GM20431 (cell line): Measurements from ENCODE around the gene TAS1R1.

Experiments used
- in situ Hi-C: fragments of 300-500 bp; cut with MseI, MboI; formaldehyde crosslinking; loops from one replicate; pipeline ENCODE4 v1.15.0; 2020; ENCODE audit warnings: low sequenced_read_pairs; ENCODE audit not compliant: unreplicated experiment

The TAS1R1 gene

DNA sequence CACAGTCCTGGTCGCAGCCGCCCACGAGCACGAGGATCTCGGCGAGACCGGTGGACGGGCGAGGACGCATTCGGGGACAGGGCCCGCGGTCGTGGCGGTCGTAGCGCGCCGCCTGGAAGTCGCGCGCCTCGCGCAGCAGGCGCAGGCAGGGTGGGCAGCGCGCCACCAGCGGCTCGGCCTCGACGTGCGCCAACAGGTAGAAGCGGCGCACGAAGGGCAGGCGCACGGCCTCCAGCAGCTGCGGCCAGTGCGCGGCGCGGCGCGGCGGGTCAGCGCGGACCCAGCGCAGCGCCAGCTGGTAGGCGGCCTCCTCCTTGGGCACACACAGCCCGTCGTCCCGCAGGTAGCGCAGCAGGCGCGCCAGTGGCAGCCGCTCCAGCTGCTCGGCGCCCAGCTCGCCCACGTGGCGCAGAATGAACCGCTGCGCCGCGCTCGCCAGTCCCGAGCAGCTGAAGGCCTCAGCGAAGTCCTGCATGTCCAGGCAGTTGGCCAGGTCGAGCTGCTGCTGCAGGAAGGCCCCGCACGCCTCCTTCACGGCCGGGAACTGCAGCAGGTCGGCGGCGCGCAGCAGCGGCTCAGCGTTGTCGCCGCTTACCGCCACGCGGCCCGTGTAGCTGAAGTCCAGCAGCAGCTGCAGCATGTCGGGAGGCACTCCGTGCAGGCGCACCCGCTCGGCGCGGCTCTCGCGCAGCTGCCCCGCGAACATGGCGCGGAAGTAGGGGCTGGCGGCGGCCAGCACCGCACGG, 47.0 kb downstream of the TAS1R1 start:
- in situ Hi-C loops = no loop called here

GRCh38 chr1:6602669-6603237, 47.6 kb downstream of the TAS1R1 start, which contains the start of gene KLHL21:
Gene KLHL21 (minus strand): TSS chr1:6602869. CDS start chr1:6602817, 52 bp downstream.
- in situ Hi-C loops = no loop called here

DNA sequence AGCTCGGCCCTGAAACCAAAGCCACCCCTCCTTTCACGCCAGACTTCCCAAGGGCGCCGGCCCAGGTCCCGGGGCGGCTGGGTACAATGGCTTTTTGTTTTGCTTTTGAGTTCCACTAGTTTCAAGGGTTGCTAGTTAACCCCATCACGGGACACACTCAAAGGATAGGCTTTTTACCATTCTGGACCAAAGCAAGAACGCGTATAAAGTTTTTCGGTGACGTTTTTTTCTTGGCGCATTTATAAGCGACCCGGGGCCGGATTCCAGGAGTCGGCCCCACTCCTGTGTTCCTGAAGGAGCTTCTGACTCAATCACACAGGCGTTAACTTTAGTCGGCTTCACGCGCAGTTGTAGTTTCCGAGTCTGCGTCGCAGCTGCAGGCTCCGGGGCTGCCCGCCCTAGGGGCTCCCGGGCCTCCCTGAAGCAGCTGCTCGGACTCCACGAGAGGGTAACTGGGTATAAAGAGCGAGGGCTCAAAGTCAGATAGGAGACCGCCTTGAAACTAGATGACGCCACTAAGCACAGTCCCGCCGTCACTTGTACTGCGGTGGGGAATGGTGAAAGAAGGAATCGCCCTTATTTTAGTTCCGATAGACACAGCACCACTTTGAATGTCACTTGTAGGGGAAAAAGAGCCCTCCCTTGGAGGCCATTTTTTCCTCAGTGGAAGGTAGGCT, 48.3 kb downstream of the TAS1R1 start:
- in situ Hi-C loops = no loop called here

DNA sequence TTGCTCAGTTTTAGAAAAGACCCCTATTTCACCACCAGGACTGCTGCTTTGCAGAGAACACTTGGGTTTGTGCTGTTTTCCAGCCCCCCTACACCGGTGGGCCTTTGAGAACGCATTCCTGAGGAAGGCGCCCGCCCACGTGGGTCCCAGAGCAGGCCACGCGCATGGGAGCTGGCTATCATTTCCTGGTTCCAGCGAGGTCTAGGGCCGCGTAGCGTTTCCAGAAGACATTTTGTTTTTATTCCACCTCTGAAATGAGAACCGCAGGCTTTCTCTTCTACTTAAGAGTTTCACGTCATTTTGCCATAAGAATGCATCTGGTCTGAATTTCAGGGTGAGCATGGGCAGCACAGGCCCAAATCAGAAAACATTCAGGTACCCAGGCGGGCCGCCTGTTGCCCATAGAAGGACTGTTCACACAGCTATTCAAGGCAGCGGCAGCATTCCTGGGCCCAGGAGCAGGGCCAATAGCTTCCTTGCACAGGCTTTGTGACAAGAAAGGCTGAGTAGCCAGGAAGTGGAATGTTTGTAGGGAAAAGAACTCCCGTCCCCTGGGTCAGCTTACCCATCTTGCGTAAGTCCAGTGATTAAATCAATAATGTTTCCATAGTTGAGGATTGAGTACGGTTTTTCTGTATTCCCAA, 48.9 kb downstream of the TAS1R1 start:
- in situ Hi-C loops = no loop called here

- in situ Hi-C loops = no loop called here
These were observed 57.7 kb downstream of the TAS1R1 start for GRCh38 chr1:6612641-6613360.

GRCh38 chr1:6613361-6614018, 58.4 kb downstream of the TAS1R1 start, which contains the start of gene PHF13:
Gene PHF13 (plus strand): TSS chr1:6613731. CDS start chr1:6614067, 336 bp downstream.
- in situ Hi-C loops = no loop called here

DNA sequence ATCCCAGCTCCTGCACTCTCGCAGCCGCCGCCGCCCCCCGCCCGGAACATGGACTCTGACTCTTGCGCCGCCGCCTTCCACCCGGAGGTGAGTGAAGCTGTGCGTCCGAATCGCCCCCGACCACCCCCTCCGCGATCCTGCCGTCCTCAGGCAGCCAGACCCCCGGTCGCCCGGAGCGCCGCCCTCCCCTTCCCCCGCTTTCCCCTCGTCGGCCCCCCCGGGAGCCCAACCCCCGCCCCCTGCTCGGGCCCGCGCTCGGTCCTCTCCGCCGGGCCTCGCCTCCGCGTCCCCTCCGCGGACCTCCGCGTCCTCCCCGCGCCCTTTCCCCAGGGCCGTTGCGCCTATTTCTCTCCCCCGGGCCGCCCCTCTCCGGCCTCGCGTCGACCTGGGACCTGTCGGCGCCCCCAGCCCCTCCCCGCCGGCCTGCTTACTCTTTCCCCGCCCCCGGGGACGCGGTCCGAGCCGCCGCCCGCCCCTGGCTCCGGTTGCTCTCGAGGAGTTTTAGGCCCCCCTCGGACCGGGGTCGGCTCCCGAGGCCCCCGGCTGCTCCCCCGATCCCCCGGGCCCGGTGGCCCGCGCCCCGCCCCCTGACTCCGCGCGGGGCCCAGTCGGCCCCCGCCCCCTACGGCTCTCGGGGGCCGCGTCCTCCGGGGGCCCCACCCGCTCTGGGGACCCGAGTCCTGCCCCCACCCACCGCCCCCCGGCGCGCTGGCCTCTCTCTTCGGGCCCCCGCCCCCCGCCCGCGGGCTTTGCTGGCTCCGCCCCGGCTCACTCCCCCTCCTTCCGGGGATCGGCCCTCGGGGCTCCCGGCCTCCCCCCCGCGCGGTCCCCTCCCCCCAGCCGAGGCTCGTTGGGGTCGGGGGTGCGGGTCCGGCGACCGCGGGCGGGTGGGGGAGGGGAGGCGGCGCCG, 59.2 kb downstream of the TAS1R1 start:
- in situ Hi-C loops = no loop called here

DNA sequence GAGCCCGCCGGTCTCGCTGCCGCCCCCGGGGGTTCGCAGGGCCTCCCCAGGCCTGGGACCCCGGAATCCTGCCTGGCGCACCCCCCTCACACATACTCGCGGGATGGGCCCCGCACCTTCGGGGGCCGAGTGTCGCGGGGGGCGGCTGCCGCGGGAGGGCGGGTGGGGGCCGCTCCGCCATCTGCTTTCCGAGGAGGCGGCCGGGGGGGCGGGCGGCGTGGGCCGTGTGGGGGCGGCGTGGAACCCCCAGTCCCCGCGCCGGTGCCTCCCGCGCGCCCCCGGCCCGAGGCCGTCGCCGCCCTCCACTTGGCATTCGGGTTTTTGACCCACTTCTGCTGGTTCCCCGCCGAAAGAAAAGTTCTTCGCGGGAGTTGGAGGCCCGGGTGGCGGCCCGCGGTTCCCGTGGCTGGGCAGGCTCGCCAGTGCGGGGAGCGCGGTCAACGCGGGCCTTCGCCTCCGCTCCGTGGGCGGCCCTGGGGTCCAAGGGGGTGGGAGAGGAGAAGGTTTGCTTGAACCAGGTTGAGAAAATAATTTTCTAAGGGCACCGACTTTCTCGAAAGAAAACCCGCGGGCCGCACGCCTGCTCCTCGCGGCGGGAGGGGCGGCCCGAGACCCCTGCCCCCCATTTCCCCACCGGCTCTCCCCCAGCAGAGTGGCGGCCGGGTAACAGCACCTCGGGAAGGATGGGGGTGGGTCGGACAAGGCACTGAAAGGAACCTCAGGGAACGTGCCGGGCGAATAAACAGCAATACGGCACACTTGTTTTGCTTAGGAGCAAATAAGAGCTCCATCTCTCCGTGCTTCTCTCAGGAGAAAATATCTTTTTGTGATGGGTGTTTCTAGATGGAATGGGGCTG, 60.0 kb downstream of the TAS1R1 start:
- in situ Hi-C loops = no loop called here

DNA sequence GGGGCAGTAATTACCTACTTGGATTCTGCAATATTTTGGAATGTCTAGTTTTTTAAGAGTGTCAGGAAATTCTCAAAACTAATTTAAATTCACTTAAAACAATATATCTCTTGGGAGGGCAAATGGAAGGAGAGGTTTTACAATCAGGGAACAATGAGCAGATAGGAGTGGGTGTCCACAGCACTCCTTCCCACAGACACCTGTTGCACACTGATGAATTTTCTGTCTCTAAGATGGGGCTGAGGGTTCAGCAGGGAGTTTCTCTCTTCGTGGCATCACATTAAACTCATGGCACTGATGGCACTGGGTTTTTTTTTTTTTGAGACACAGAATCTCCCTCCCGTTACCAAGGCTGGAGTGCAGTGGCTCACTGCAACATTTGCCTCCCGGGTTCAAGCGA, 63.9 kb downstream of the TAS1R1 start:
- in situ Hi-C loops = no loop called here

DNA sequence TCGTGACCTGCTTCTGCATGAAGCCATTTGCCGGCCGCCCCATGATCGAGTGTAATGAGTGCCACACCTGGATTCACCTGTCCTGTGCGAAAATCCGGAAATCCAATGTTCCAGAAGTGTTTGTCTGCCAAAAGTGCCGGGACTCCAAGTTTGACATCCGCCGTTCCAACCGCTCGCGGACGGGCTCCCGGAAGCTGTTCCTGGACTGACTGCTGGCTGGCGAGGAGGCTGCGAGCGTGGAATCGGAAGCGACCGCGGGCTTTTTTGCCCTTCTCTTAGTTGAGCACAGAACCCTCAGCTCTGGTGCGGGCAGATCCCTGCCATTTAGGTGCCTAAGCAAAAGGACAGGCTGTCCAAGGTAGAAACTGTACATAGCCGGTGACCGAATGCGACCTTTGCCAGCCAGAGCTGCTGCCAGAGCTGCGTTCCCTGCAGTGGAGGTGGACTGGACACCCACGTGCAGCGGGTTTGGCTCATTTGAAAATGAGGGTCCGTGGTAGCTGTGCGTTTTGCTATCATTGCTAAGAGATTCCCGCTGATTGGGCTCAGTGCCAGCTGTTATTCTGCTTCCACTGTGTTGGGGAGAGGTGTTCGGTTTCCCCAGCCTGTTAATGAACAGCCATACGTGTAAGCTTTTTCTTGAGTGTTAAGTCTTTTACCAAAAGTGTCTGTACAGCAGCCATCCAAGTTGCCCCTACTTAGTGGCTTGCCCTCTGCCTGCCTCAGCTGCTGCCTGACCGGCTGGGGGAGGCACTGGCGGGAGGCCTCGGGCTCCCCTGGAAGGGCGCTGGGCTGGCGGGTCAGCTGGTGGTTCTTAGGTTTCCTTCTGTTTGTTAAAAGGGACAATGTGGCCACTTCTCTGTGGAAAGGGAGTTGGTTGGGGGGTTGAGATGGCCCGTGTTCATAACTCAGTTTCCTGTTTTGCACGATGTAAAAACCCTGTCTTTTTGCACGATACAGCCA, 66.6 kb downstream of the TAS1R1 start:
- in situ Hi-C loops = no loop called here

DNA sequence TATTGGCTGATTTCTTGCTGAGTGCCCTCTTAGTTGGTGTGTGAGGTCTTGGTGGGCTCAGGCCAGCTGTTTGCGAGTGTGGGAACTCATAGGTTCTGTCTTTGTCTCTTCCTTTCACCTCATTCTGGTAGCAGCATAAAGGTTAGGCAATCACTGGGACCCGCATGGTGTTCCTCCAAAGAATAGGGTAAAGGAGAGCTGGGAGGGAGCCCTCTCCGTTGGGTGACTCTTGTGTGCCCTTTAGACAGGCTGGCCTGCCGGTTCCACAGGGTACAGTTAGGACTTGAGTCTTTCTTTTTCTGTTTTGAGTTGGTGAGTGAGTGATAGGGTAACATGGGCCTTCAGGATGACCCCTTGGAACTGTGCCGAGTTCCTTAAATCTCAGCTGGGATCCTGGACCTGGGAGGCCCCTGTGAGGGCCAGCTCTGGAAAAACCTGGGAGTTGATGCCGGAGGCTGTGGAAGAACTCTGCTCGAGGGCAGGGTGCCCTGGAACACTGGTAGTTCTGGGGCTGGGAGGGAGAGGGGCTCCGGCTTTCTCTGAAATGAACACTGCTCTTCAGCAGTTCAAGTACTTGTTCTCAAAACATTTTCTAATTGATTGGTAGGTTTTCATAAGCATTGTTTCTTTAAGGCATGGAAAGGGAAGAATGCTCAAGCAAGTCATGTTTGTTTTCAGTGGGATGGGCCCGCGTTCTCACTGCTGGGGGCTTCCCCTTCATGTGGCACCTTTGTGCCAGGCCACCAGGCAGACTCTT, 67.5 kb downstream of the TAS1R1 start:
- in situ Hi-C loops = no loop called here

DNA sequence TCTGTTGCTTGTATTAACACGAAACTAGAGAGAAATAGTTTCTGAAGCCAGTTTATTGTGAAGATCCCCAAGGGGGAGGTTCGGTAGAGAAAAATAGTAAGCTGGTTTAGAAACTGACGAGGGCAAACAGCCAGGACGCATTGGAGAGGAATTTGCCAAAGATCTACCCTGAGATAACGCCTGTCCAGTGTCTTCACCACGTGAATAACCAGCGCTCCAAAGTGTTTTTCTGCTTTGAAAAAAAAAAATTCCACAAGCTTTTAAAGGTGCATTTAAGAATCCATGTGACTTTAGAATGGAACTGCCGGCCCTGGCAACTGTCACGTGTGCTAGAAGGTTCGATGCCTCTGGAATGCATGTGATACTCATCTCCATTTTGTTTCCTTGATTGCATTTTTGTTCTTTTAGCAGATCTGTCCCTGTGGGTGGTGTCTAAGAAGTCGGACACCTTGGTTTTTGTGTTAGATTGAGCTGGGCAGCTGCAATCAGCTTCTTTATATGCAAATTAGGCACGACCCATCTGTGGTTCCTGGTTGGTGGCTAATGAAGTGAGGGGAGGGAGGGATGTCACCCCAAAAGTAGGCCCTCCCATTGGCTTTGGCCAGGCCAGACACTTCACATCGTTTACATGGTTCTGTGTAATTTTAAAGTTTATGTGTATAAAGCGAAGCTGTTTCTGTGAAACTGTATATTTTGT, 68.3 kb downstream of the TAS1R1 start:
- in situ Hi-C loops = no loop called here

DNA sequence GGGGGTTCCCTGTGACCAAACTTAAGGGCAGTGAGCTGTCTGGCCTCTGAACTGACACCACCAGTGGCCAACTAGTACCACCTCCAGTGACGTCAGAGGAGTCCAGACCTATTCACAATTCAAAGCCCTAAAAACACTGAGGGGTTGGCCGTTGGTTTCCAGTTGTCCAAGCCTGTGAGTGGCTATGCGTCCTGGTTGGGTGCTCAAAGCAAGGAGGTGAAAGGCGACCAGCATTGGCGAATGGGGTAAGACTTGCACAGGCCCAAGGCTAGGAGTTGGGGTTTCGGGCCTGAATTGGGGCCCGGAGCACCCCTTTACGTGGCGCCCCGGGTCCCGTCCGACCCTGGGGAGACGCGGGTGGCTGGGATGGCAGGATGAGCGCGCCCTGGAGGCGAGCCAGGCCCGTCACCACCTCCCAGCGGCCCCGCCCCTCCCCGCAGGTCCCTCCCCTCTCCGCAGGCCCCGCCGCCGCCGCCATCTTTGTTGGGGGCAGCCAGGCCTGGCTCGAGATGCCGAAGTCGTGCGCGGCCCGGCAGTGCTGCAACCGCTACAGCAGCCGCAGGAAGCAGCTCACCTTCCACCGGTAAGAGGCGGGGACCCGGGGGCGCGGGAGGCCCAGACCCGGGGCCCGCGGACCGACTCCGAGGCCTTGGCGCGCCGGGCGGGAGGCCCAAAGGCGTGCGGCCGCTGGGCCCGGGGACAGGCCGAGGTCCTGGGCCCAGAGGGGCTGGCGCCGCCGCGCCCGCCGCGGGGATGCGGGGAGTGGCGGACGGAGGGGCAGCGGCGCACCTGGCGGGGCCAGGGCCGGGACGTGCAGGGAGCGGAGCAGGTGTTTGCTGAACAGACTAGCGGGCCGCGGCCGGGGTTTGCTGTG, 69.8 kb downstream of the TAS1R1 start, which contains the start of gene THAP3:
THAP3 (plus strand) TSS at position 159 of the 874 bp plus-strand sequence; CDS start at position 510, 351 bp downstream.
- in situ Hi-C loops = no loop called here

- in situ Hi-C loops = no loop called here
These were observed 70.6 kb downstream of the TAS1R1 start for GRCh38 chr1:6625584-6626149.
